ENCODE data around the gene WWOX.

DNA sequence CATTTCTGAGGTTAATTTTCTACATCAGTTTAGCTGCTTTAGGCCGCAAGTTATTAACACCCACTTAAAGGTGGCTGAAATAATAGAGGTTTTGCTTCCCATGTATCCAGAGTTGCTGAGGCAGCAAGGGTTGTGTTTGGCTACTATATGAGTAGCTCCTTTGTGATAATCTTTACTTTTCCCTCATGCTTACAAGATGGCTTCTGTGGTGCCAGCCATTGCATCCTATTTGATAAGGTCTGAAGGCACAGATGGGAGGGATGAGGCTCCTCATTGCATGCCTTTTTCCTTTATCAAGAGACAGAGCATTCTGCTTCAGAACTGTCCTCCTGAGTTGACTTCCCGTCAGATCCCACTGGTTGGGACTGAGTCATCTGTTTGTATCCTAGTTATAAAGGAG, 340.2 kb downstream of the WWOX start:
- TF ChIP-seq POLR2AphosphoS5 (IDR thresholded peaks at IDR 0.05; ENCODE audit: low read depth, low read length) (no peak), POLR2A (IDR thresholded peaks at IDR 0.05; ENCODE audit: control extremely low read depth in 1 of 2, low read depth in 2 of 2, low read length in 2 of 2) (no peak), MAX (IDR thresholded peaks at IDR 0.05) (no peak), SIN3A (conservative IDR thresholded peaks at IDR 0.05 in 1 of 2, IDR thresholded peaks at IDR 0.05 in 1 of 2; ENCODE audit: low read depth in 1 of 2, low read length in 2 of 2) (no peak), FOSL1 (IDR thresholded peaks at IDR 0.05; ENCODE audit: insufficient read depth, low read depth, low read length) (no peak), PHF8 (conservative IDR thresholded peaks at IDR 0.05; ENCODE audit: low read depth, low read length) (no peak), EGR1 (IDR thresholded peaks at IDR 0.05; ENCODE audit: borderline replicate concordance, low read depth, low read length) (no peak)
- TF ChIP-seq, protein P1, sequence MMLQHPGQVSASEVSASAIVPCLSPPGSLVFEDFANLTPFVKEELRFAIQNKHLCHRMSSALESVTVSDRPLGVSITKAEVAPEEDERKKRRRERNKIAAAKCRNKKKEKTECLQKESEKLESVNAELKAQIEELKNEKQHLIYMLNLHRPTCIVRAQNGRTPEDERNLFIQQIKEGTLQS (IDR thresholded peaks at IDR 0.05; ENCODE audit: insufficient read depth, low read depth, low read length) = no peak
- TF ChIP-seq, protein P2, sequence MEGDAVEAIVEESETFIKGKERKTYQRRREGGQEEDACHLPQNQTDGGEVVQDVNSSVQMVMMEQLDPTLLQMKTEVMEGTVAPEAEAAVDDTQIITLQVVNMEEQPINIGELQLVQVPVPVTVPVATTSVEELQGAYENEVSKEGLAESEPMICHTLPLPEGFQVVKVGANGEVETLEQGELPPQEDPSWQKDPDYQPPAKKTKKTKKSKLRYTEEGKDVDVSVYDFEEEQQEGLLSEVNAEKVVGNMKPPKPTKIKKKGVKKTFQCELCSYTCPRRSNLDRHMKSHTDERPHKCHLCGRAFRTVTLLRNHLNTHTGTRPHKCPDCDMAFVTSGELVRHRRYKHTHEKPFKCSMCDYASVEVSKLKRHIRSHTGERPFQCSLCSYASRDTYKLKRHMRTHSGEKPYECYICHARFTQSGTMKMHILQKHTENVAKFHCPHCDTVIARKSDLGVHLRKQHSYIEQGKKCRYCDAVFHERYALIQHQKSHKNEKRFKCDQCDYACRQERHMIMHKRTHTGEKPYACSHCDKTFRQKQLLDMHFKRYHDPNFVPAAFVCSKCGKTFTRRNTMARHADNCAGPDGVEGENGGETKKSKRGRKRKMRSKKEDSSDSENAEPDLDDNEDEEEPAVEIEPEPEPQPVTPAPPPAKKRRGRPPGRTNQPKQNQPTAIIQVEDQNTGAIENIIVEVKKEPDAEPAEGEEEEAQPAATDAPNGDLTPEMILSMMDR (IDR thresholded peaks at IDR 0.05; ENCODE audit: control extremely low read depth in 1 of 3, insufficient read depth in 1 of 3, low read depth in 1 of 3, low read length in 3 of 3) = no peak

Data from H1 (cell line).